Stomach (tissue), 9 donors: Measurements from ENCODE around the gene FDXR. TPM values are rescaled to one million over a fixed set of nuclear protein-coding genes. Genes with fewer than 3 reads are reported as not detected.

Experiments used
- DNase-seq, 2 donors: peaks; one replicate each; pipeline versions ENCODE4 v3.0.0 to v3.0.0-alpha.2; 2013 to 2019
- H3K27ac ChIP-seq, 5 donors: fragments of 200-600 bp in 4 of 5; sonication (generic) in 4 of 5; one replicate each; pipeline ENCODE4 v1.5.1; 2013 to 2019; ENCODE audit warnings: mild to moderate bottlenecking in 1 of 5, moderate library complexity in 1 of 5
- H3K27me3 ChIP-seq, 3 donors: fragments of 200-600 bp; sonication (generic); one replicate each; pipeline ENCODE4 v1.5.1; 2017 to 2019; ENCODE audit warnings: mixed run types in 1 of 3
- H3K36me3 ChIP-seq, 4 donors: fragments of 200-600 bp; sonication (generic); 1 replicate in 3 of 4; 2 replicates in 1 of 4; pipeline ENCODE4 v1.5.1; 2016 to 2019
- H3K4me1 ChIP-seq, 4 donors: fragments of 200-600 bp; sonication (generic); one replicate each; pipeline ENCODE4 v1.5.1; 2016 to 2019
- H3K4me3 ChIP-seq, 4 donors: fragments of 200-600 bp; sonication (generic) in 3 of 4; one replicate each; pipeline ENCODE4 v1.5.1; 2016 to 2019; ENCODE audit warnings: mild to moderate bottlenecking in 1 of 4
- H3K9me3 ChIP-seq, 4 donors: fragments of 200-600 bp; sonication (generic); one replicate each; pipeline ENCODE4 v1.5.1; 2016 to 2019
- CTCF ChIP-seq, 7 experiments: fragments of 450-650 bp in 4 of 7; fragments of 200-600 bp in 3 of 7; sonication (generic) in 3 of 7; IDR thresholded peaks; one replicate each; pipeline ENCODE4 v1.5.1; 2016 to 2019; ENCODE audit warnings: antibody characterized with exemption in 7 of 7, control low read depth in 2 of 7, mild to moderate bottlenecking in 1 of 7
- EP300 ChIP-seq: sonication (generic); formaldehyde crosslinking; IDR thresholded peaks from one replicate; pipeline ENCODE4 v1.6.1; 2017; ENCODE audit warnings: antibody characterized with exemption
- POLR2A ChIP-seq, 4 donors: fragments of 450-650 bp; IDR thresholded peaks; one replicate each; pipeline ENCODE4 v1.6.1; 2016; ENCODE audit warnings: antibody characterized with exemption in 4 of 4, control low read depth in 2 of 4, mild to moderate bottlenecking in 1 of 4, moderate library complexity in 1 of 4
- POLR2AphosphoS5 ChIP-seq, 3 donors: sonication (generic); formaldehyde crosslinking; IDR thresholded peaks; one replicate each; pipeline ENCODE4 v1.6.1; 2016; ENCODE audit warnings: antibody characterized with exemption in 3 of 3
- WGBS, 5 donors: extraction: QIAGEN DNeasy Blood & Tissue Kit in 3 of 5; methylation state at CpG; one replicate each; pipeline versions ENCODE4 v1.1.5 to v1.1.7; 2013 to 2018; 5-methylcytosine and 5-hydroxymethylcytosine counted together
- intact Hi-C: fragments of 100-400 bp; cut with DNase I; formaldehyde crosslinking; loops from one replicate; pipeline ENCODE4 v1.15.1; 2023; ENCODE audit warnings: low total_unique reads
- polyA plus RNA-seq, 3 donors: library from polyadenylated mRNA; stranded (reverse); fragments of 200-250 nt; gene quantifications; one replicate each; pipeline ENCODE4 v1.2.3, GENCODE V29; 2013
- total RNA-seq, 5 donors: library from RNA; depleted of rRNA; stranded (reverse); fragments of >200 nt; gene quantifications; one replicate each; pipeline versions ENCODE4 v1.1.0 to v1.2.3, GENCODE V29; 2014 to 2016
- donor health status: healthy with polysubstance abuse.
- donor health status: Bipolar disorder and iron deficiency.
- donor health status: healthy.

Gene FDXR
- total and polyA plus RNA-seq, 8 donors, result 0.58 to 94.1 (median 13.9) TPM

GRCh38 chr17:74853048-74853397 lies 19.8 kb downstream of the FDXR start:
- Histone ChIP-seq H3K27ac (no peak overlapping the region), H3K4me1 (peaks cover 9 to 14% (median 10%) of the 10 kb centered on the region in 4 donors), H3K27me3 (peaks cover 13 to 88% (median 63%) of the 10 kb centered on the region in 3 donors), H3K9me3 (peaks cover 0 to 5% (median 0%) of the 10 kb centered on the region in 4 donors), H3K4me3 (no peak overlapping the region), H3K36me3 (no peaks in the 10 kb centered on the region)
- intact Hi-C loops, result no loop called here
- WGBS, 5 donors, result 8 to 12% (median 11%) methylated on average over 8 to 9 of the region's 9 CpGs
- DNase-seq, result no peak
- TF ChIP-seq CTCF (IDR thresholded peaks at IDR 0.05), result no peak
- TF ChIP-seq POLR2AphosphoS5 (IDR thresholded peaks at IDR 0.05), result no peak
- TF ChIP-seq POLR2A (IDR thresholded peaks at IDR 0.05), result no peak
- no peak for TF ChIP-seq EP300

- H3K27me3 ChIP-seq, result peaks cover 13 to 83% (median 63%) of the 10 kb centered on the region in 3 donors
- peaks cover 9 to 14% (median 10%) of the 10 kb centered on the region in 4 donors for H3K4me1 ChIP-seq
- intact Hi-C loops, result no loop called here
- no peak for TF ChIP-seq EP300
- no peak for TF ChIP-seq POLR2A (IDR thresholded peaks at IDR 0.05)
- TF ChIP-seq CTCF (IDR thresholded peaks at IDR 0.05), result no peak
- TF ChIP-seq POLR2AphosphoS5 (IDR thresholded peaks at IDR 0.05), result no peak
- H3K9me3 ChIP-seq, result peaks cover 0 to 5% (median 0%) of the 10 kb centered on the region in 4 donors
- no peak overlapping the region for H3K27ac ChIP-seq
- DNase-seq, result peak in 1 of 2 donors; percentile 83
- H3K36me3 ChIP-seq, result no peaks in the 10 kb centered on the region
- WGBS, 5 donors, result 7 to 29% (median 15%) methylated on average over 28 to 75 of the region's 76 CpGs
- peak overlapping the region in 1 of 4 donors; percentile 15 for H3K4me3 ChIP-seq
These were observed 20.4 kb downstream of the FDXR start for GRCh38 chr17:74852237-74853047.

GRCh38 chr17:74851612-74852236 lies 21.1 kb downstream of the FDXR start:
- DNase-seq, result no peak
- Histone ChIP-seq H3K27me3 (peaks cover 13 to 75% (median 63%) of the 10 kb centered on the region in 3 donors), H3K4me3 (peak overlapping the region in 1 of 4 donors; percentile 15)

More at GRCh38 chr17:74851612-74852236, 21.1 kb downstream of the FDXR start:
- Histone ChIP-seq H3K36me3 (no peaks in the 10 kb centered on the region), H3K27ac (no peak overlapping the region), H3K4me1 (peaks cover 9 to 14% (median 10%) of the 10 kb centered on the region in 4 donors), H3K9me3 (peaks cover 0 to 5% (median 0%) of the 10 kb centered on the region in 4 donors)
- TF ChIP-seq POLR2AphosphoS5 (IDR thresholded peaks at IDR 0.05), result no peak
- no peak for TF ChIP-seq POLR2A (IDR thresholded peaks at IDR 0.05)
- TF ChIP-seq EP300, result no peak
- no peak for TF ChIP-seq CTCF (IDR thresholded peaks at IDR 0.05)
- WGBS, 5 donors, result 53 to 66% (median 61%) methylated on average over 4 to 29 of the region's 29 CpGs
- intact Hi-C loops, result no loop called here
